ENCODE measurements around the gene PTGIS.

The PTGIS gene

GRCh38 chr20:49580813-49581174 is 12.9 kb upstream of the PTGIS start:
- H3K27ac ChIP-seq: no peak overlapping the region
- TF ChIP-seq, protein P1, sequence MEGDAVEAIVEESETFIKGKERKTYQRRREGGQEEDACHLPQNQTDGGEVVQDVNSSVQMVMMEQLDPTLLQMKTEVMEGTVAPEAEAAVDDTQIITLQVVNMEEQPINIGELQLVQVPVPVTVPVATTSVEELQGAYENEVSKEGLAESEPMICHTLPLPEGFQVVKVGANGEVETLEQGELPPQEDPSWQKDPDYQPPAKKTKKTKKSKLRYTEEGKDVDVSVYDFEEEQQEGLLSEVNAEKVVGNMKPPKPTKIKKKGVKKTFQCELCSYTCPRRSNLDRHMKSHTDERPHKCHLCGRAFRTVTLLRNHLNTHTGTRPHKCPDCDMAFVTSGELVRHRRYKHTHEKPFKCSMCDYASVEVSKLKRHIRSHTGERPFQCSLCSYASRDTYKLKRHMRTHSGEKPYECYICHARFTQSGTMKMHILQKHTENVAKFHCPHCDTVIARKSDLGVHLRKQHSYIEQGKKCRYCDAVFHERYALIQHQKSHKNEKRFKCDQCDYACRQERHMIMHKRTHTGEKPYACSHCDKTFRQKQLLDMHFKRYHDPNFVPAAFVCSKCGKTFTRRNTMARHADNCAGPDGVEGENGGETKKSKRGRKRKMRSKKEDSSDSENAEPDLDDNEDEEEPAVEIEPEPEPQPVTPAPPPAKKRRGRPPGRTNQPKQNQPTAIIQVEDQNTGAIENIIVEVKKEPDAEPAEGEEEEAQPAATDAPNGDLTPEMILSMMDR (conservative IDR thresholded peaks at IDR 0.05): no peak
- no peak for TF ChIP-seq ZFX (IDR thresholded peaks at IDR 0.05)

- TF ChIP-seq ZFX (IDR thresholded peaks at IDR 0.05): no peak
- TF ChIP-seq, protein P1 (conservative IDR thresholded peaks at IDR 0.05): no peak
- no peak overlapping the region for H3K27ac ChIP-seq
Observed at GRCh38 chr20:49579874-49580812, 12.2 kb upstream of the PTGIS start.

GRCh38 chr20:49579195-49579594 is 11.3 kb upstream of the PTGIS start:
- H3K27ac ChIP-seq: no peak overlapping the region

DNA sequence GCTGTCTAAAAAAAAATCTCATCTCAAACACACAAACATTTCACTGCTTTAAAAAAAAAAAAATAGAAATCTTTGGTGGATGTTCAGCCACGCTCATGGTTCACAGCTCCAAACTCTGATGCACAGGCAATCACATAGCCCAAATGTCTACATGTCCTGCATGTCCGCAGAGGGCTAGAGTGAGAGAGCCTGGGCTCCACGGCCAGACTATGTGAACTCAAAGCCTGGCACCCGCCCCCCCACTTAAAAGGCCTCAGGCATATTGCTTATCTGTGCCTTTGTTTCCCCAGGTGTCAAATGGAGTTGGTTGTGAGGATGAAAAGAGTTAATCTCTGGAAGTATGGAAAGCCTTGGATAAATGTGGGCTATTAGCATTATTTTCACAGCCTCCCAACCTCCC is 10.5 kb upstream of the PTGIS start:
- TF ChIP-seq, protein P1 (conservative IDR thresholded peaks at IDR 0.05): no peak
- no peak for TF ChIP-seq ZFX (IDR thresholded peaks at IDR 0.05)

More at GRCh38 chr20:49579195-49579594, 11.3 kb upstream of the PTGIS start:
- TF ChIP-seq ZFX (IDR thresholded peaks at IDR 0.05): no peak
- TF ChIP-seq, protein P1 (conservative IDR thresholded peaks at IDR 0.05): no peak

DNA sequence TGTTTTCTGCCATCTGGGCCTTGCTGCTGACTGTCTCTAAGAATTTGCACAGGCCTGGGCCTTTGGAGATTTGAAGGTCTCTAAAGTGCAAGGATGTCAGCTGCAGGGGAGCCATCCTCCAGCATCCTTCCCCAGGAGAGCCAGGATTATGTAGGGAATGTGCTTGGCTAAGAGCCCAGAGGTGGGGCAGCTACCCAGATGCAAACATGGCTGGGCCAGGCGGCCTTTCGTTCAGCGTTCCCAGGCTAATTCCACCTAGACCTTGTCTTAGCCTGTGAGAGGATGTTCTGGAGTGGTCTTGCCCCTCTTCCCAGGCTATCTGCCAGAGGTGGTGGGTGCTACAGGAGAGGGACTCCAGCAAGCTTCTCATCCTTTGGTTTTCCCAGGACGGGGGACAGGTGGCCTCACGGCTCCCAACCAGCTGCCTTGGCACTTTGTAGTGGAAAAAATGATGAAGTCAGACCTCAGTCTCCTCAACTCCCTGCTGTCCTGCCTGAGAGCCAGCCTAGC is 7.7 kb upstream of the PTGIS start:
- no peak for TF ChIP-seq ZFX (IDR thresholded peaks at IDR 0.05)
- TF ChIP-seq, protein P1 (conservative IDR thresholded peaks at IDR 0.05): no peak
- H3K27ac ChIP-seq: no peak overlapping the region

More for the DNA sequence above, 10.5 kb upstream of the PTGIS start:
- no peak overlapping the region for H3K27ac ChIP-seq

- TF ChIP-seq, protein P1 (conservative IDR thresholded peaks at IDR 0.05): no peak
- no peak for TF ChIP-seq ZFX (IDR thresholded peaks at IDR 0.05)
Observed at GRCh38 chr20:49573900-49574416, 6.0 kb upstream of the PTGIS start.

GRCh38 chr20:49572857-49573256 is 4.9 kb upstream of the PTGIS start:
- no peak overlapping the region for H3K27ac ChIP-seq
- TF ChIP-seq, protein P1 (conservative IDR thresholded peaks at IDR 0.05): no peak

More at GRCh38 chr20:49573900-49574416, 6.0 kb upstream of the PTGIS start:
- no peak overlapping the region for H3K27ac ChIP-seq

Data from C4-2B (cell line).